Measurements from ENCODE around the gene ARHGAP1. TPM values are rescaled to one million over a fixed set of nuclear protein-coding genes. Genes with fewer than 3 reads are reported as not detected.
"Not testable (repeated sequence)": the region's sequence is repeated elsewhere in the genome, so short reads cannot be mapped to it uniquely, and the experiment has no call there.

Gene ARHGAP1
- total and polyA plus RNA-seq, 12 donors: 18.7 to 125 (median 70.2) TPM

DNA sequence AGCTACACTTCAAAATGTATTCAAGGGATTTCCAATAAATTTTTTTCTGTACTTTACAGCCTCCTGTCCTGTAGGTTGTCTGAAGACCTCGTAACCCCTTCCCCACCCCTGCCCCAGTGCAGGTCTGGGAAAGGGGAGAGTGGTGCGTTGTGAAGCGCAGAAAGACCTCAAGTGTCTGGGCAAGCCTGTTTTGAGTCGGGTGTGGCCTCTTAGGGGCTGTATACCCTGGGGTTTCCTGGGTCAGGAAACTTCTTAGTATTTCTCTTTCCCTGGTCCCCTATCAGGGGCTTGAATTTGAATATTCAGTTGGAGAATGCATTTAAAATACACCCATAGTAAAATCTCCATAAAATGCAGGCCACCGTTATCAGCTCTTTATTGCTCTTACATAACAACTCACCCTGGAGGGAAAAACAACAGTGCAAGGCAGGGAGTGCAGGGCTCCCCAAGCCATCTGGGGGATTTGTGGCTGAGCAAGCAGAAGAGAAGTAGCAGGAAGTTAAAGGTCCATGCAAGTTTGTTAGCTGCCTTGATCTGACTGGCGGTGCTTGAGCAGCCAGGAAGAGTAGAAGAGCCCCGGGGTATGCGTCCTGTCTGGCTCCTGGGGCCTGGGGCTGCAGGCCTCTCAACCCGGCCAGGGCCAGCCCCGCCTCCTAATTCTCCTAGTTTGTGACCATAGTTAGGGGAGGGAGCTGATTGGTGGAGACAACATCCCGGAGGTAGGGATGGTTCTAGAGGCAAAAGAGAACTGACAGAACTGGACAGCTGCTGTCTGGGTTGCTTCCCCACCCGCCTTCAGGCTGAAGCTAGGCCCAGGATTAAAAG is 25.7 kb downstream of the ARHGAP1 start:
- H3K9me3 ChIP-seq (replicated peaks in 1 of 3): no peaks in the 10 kb centered on the region
- peaks cover 17 to 27% of the 10 kb centered on the region in 2 donors for H3K4me1 ChIP-seq (replicated peaks in 1 of 2)
- TF ChIP-seq, protein P1, sequence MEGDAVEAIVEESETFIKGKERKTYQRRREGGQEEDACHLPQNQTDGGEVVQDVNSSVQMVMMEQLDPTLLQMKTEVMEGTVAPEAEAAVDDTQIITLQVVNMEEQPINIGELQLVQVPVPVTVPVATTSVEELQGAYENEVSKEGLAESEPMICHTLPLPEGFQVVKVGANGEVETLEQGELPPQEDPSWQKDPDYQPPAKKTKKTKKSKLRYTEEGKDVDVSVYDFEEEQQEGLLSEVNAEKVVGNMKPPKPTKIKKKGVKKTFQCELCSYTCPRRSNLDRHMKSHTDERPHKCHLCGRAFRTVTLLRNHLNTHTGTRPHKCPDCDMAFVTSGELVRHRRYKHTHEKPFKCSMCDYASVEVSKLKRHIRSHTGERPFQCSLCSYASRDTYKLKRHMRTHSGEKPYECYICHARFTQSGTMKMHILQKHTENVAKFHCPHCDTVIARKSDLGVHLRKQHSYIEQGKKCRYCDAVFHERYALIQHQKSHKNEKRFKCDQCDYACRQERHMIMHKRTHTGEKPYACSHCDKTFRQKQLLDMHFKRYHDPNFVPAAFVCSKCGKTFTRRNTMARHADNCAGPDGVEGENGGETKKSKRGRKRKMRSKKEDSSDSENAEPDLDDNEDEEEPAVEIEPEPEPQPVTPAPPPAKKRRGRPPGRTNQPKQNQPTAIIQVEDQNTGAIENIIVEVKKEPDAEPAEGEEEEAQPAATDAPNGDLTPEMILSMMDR (IDR thresholded peaks at IDR 0.05): no peak
- no peak for TF ChIP-seq POLR2A (IDR thresholded peaks at IDR 0.05)
- peaks cover 0 to 70% of the 10 kb centered on the region in 2 donors for H3K36me3 ChIP-seq (replicated peaks in 1 of 2)
- H3K4me3 ChIP-seq: no peak overlapping the region
- 38 to 61% (median 47%) methylated on average over 8 to 12 of the region's 12 CpGs for WGBS, 4 donors
- no peaks in the 10 kb centered on the region for H3K27me3 ChIP-seq
- intact Hi-C loops (cut with DNase I): no loop called here
- H3K27ac ChIP-seq: peak overlapping the region; percentile 22 to 89 (median 86)
- peak in 3 of 7 donors; percentile 43 to 66 (median 46) for DNase-seq

DNA sequence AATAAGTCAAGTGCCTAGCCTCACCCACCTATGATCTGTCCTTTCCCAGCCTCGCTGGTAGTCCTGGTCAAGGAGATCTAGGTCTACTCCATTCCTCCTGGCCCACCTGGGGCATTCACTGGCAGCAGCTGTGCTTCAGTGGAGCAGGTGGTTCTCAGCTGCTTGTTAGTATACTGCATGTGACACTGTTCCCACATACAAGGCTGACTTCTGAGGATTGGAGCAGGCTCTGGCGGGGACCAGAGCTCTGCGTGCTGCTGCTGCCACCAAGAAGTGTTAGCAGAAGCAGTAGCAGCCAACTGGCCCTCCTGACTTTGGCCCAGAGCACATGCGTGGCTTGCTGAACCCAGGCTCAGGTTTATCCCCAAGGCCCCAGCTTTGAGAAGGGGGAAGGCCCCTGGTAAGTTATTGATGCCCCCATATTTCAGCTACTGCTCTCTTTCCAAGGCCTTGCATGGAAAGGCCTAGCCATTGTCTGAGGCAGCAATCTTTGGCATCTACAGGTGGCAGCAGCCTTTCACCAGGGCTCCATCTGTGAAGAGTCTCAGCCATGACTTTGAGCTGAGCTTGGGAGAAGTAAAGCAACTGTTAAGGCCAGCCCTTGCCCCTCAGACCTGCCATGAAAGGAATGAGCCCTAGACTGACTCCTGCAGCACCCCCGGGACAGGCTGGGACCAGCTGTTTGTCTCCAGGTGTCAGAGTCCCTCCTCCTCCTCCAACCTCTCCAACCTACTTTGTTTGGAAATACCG is 26.5 kb downstream of the ARHGAP1 start:
- Histone ChIP-seq H3K4me1 (replicated peaks in 1 of 2) (peaks cover 17 to 27% of the 10 kb centered on the region in 2 donors), H3K27ac (peak overlapping the region in 4 of 5 donors; percentile 28 to 89 (median 87)), H3K27me3 (no peaks in the 10 kb centered on the region), H3K36me3 (replicated peaks in 1 of 2) (peaks cover 0 to 70% of the 10 kb centered on the region in 2 donors), H3K4me3 (no peak overlapping the region), H3K9me3 (replicated peaks in 1 of 3) (no peaks in the 10 kb centered on the region)
- WGBS, 4 donors: 84 to 95% (median 86%) methylated on average over 3 to 6 of the region's 6 CpGs
- intact Hi-C loops (cut with DNase I): no loop called here
- DNase-seq: peak in 1 of 7 donors; percentile 17
- TF ChIP-seq, protein P1 (IDR thresholded peaks at IDR 0.05): no peak
- TF ChIP-seq POLR2A (IDR thresholded peaks at IDR 0.05): no peak

DNA sequence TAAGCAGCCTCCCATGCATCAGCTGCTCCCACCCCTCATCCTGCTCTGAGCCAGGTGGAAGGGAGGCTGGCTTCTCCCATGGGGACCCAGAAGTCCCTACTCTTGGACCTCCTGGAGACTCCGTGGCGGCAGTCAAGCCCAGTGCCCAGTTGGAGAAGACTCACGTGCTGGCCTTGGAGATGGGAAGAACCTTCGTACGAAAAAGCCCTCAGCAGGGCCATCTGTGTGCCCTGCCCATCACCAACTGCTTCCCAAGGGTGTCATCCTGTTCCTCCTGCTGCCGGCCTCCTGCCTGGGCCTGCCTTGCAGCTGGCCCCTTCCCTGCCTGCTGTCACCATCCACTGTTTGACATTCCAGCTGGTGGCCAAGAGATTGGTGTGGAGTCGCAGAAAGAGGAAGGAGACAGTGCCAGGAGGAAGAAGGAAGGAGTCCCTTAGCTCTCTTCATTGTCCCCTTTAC is 28.0 kb downstream of the ARHGAP1 start:
- 0 to 82% (median 78%) methylated on average over 1 to 6 of the region's 7 CpGs for WGBS, 4 donors
- Histone ChIP-seq H3K4me3 (no peak overlapping the region), H3K27ac (no peak overlapping the region), H3K4me1 (replicated peaks in 1 of 2) (peaks cover 17 to 31% of the 10 kb centered on the region in 2 donors), H3K36me3 (replicated peaks in 1 of 2) (peaks cover 0 to 72% of the 10 kb centered on the region in 2 donors), H3K27me3 (no peaks in the 10 kb centered on the region), H3K9me3 (replicated peaks in 1 of 3) (no peaks in the 10 kb centered on the region)
- no peak for TF ChIP-seq POLR2A (IDR thresholded peaks at IDR 0.05)
- TF ChIP-seq, protein P1 (IDR thresholded peaks at IDR 0.05): no peak
- no peak for DNase-seq
- intact Hi-C loops (cut with DNase I): no loop called here

DNA sequence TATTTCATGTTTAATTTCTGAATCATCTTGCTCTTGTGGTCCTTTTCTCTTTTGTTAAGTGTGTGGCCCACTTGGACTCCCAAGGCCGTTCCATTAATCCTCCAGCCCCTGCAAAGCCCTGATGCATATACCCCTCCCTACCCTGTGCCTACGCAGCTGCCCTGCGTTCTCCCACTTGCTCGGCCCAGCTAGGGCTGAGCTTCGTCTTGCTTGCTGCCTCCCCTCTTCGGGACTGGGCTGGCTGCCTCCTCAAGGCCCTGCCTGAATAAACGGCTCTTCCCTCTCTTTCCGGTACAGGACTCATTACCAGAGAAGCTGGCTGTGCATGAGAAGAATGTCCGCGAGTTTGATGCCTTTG is 28.5 kb downstream of the ARHGAP1 start:
- Histone ChIP-seq H3K4me3 (no peak overlapping the region), H3K36me3 (replicated peaks in 1 of 2) (peaks cover 0 to 70% of the 10 kb centered on the region in 2 donors), H3K4me1 (replicated peaks in 1 of 2) (peaks cover 17 to 34% of the 10 kb centered on the region in 2 donors), H3K27me3 (no peaks in the 10 kb centered on the region), H3K9me3 (replicated peaks in 1 of 3) (no peaks in the 10 kb centered on the region), H3K27ac (no peak overlapping the region)
- intact Hi-C loops (cut with DNase I): no loop called here
- 70 to 92% (median 86%) methylated on average over 8 to 10 of the region's 10 CpGs for WGBS, 4 donors
- DNase-seq: no peak
- TF ChIP-seq, protein P1 (IDR thresholded peaks at IDR 0.05): no peak
- no peak for TF ChIP-seq POLR2A (IDR thresholded peaks at IDR 0.05)

DNA sequence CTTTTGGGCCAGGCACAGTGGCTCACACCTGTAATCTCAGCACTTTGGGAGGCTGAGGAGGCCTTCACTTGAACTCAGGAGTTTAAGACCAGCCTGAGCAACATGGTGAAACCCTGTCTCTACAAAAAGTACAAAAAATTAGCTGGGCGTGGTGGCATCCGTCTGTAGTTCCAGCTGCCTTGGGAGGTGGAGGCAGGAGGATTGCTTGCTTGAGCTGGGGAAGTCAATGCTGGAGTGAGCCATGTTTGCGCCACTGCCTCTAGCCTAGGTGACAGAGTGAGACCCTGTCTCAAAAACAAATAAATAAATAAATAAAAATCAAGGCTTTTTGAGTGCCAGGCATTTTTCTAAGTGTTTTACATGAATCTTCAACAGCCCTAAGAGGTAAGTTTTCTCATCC is 29.9 kb downstream of the ARHGAP1 start:
- Histone ChIP-seq H3K4me1 (replicated peaks in 1 of 2) (peaks cover 8 to 34% of the 10 kb centered on the region in 2 donors), H3K36me3 (replicated peaks in 1 of 2) (peaks cover 0 to 81% of the 10 kb centered on the region in 2 donors)
- H3K27me3 ChIP-seq; intact Hi-C loops (cut with DNase I); H3K9me3 ChIP-seq (replicated peaks in 1 of 3); H3K27ac ChIP-seq; H3K4me3 ChIP-seq; DNase-seq: not testable (repeated sequence)
- WGBS, 4 donors: 77 to 98% (median 85%) methylated on average over 3 of the region's 3 CpGs

All from adrenal gland (tissue), 12 donors.